Measurements from ENCODE around the gene XYLT1. TPM values are rescaled to one million over a fixed set of nuclear protein-coding genes. Genes with fewer than 3 reads are reported as not detected.

The XYLT1 gene
- total RNA-seq, 1 experiment from 2014 or later, result 14.5 TPM

- peaks cover 17 to 27% of the 10 kb centered on the region in 2 experiments; a peak in 3 of 4 replicates for H3K4me1 Mint-ChIP-seq
- no peaks in the 10 kb centered on the region for H3K9me3 ChIP-seq (ENCODE audit: control insufficient read depth, low read depth, low read length)
- no peak overlapping the region for H3K4ac ChIP-seq (ENCODE audit: low read depth, low read length)
- H4K20me1 ChIP-seq (ENCODE audit: control insufficient read depth, insufficient read depth, insufficient read length), result no peaks in the 10 kb centered on the region
- no peaks in the 10 kb centered on the region for H3K79me2 ChIP-seq (ENCODE audit: insufficient read depth, low read length)
- H3K27me3 Mint-ChIP-seq (ENCODE audit: low read depth), result no peaks in the 10 kb centered on the region
- no peak overlapping the region for H3K27ac ChIP-seq (ENCODE audit: insufficient read length, low read depth, low read length)
- H4K8ac ChIP-seq (replicated peaks; ENCODE audit: insufficient read length, low read depth, low read length), result no peak overlapping the region
- no peaks in the 10 kb centered on the region for H3K9me3 Mint-ChIP-seq
- TF ChIP-seq CTCF (conservative IDR thresholded peaks at IDR 0.05), result no peak
- no peaks in the 10 kb centered on the region for H3K36me3 Mint-ChIP-seq (ENCODE audit: insufficient read depth in 1 of 3, low read depth in 3 of 3)
- H3K27ac Mint-ChIP-seq, result no peak overlapping the region
- no peak overlapping the region for H2AK5ac ChIP-seq (ENCODE audit: insufficient read length, low read length)
- no peak overlapping the region for H2BK20ac ChIP-seq (ENCODE audit: low read depth, low read length, poor library complexity, severe bottlenecking)
- no peak overlapping the region for H3K18ac ChIP-seq (ENCODE audit: insufficient read length, low read depth, low read length)
- H2BK15ac ChIP-seq (ENCODE audit: low read depth, low read length), result no peak overlapping the region
- H4K5ac ChIP-seq (ENCODE audit: insufficient read length, low read depth, low read length), result no peak overlapping the region
- no peaks in the 10 kb centered on the region for H3K27me3 ChIP-seq (ENCODE audit: insufficient read depth, low read length)
- H4K91ac ChIP-seq (ENCODE audit: insufficient read length, low read depth, low read length), result no peak overlapping the region
- no peak overlapping the region for H2AFZ ChIP-seq (ENCODE audit: low read length)
- no peak overlapping the region for H3K23ac ChIP-seq (ENCODE audit: insufficient read length, low read depth, low read length)
- H3K9ac ChIP-seq (ENCODE audit: extremely low read depth, insufficient read length, low read length), result no peak overlapping the region
- no peak overlapping the region for H3K4me2 ChIP-seq (ENCODE audit: insufficient read depth, insufficient read length, low read length)
- no peak overlapping the region for H3K56ac ChIP-seq (ENCODE audit: insufficient read length, low read depth, low read length)
- H3K14ac ChIP-seq (ENCODE audit: insufficient read depth, low read length), result no peak overlapping the region
- H3T11ph ChIP-seq (ENCODE audit: low read length), result no peak overlapping the region
- no peak overlapping the region for H3K4me3 Mint-ChIP-seq
- H3K23me2 ChIP-seq (ENCODE audit: insufficient read length, low read depth, low read length, poor library complexity, severe bottlenecking), result no peaks in the 10 kb centered on the region
- H2BK5ac ChIP-seq (ENCODE audit: insufficient read length, low read length), result no peak overlapping the region
- WGBS (ENCODE audit: extremely low coverage, insufficient read length, low lambda C conversion rate), result no CpG with 5 or more reads among the region's 7 CpGs
- H3K4me1 ChIP-seq (ENCODE audit: insufficient read depth, low read length), result no peaks in the 10 kb centered on the region
- H3K79me1 ChIP-seq (ENCODE audit: insufficient read depth, low read depth, low read length, poor library complexity, severe bottlenecking), result no peaks in the 10 kb centered on the region
- no peak overlapping the region for H2BK120ac ChIP-seq (ENCODE audit: low read depth, low read length, poor library complexity, severe bottlenecking)
- DNase-seq, result no peak
- no peak overlapping the region for H2BK12ac ChIP-seq (ENCODE audit: insufficient read length, low read depth, low read length)
Measured at GRCh38 chr16:17281052-17281451, 189.7 kb downstream of the XYLT1 start.

All from H9 (cell line).